Measurements from ENCODE around the gene PSG11.
"Not testable (repeated sequence)": the region's sequence is repeated elsewhere in the genome, so short reads cannot be mapped to it uniquely, and the experiment has no call there.

DNA sequence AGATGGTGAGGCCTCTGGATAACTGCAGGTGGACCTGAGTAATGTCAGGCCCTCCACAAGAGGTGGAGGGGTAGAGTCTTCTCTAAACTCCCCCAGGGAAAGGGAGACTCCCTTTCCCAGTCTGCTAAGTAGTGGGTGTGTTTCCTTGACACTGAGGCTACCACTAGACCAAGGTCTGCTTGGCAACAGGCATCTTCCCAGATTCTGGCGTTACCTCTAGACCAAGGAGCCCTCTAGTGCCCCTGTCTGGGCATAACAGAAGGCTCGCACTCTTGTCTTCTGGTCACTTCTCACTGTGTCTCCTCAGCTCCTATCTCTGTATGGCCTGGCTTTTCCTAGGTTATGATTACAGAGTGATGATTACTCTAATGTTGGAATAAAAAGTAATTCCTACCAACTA, 5.4 kb upstream of the PSG11 start:
- TF ChIP-seq ZNF70 (CRISPR knock-in tag; IDR thresholded peaks at IDR 0.05); TCF4 (CRISPR knock-in tag; IDR thresholded peaks at IDR 0.05; ENCODE audit: borderline replicate concordance); GLIS3 (CRISPR knock-in tag; IDR thresholded peaks at IDR 0.05); CSDC2 (CRISPR knock-in tag; IDR thresholded peaks at IDR 0.05); ZFP3 (CRISPR knock-in tag; IDR thresholded peaks at IDR 0.05); SNAI2 (CRISPR knock-in tag; IDR thresholded peaks at IDR 0.05); BACH2 (CRISPR knock-in tag; IDR thresholded peaks at IDR 0.05; ENCODE audit: borderline replicate concordance); ZFP30 (CRISPR knock-in tag; IDR thresholded peaks at IDR 0.05); ZNF8 (CRISPR knock-in tag; IDR thresholded peaks at IDR 0.05): not testable (repeated sequence)
- TF ChIP-seq, protein P1, sequence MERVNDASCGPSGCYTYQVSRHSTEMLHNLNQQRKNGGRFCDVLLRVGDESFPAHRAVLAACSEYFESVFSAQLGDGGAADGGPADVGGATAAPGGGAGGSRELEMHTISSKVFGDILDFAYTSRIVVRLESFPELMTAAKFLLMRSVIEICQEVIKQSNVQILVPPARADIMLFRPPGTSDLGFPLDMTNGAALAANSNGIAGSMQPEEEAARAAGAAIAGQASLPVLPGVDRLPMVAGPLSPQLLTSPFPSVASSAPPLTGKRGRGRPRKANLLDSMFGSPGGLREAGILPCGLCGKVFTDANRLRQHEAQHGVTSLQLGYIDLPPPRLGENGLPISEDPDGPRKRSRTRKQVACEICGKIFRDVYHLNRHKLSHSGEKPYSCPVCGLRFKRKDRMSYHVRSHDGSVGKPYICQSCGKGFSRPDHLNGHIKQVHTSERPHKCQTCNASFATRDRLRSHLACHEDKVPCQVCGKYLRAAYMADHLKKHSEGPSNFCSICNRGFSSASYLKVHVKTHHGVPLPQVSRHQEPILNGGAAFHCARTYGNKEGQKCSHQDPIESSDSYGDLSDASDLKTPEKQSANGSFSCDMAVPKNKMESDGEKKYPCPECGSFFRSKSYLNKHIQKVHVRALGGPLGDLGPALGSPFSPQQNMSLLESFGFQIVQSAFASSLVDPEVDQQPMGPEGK (CRISPR knock-in tag; IDR thresholded peaks at IDR 0.05; ENCODE audit: borderline replicate concordance) = not testable (repeated sequence)
